Spleen (tissue), 7 donors: ENCODE data around the gene TGFBRAP1.

Experiments used
- POLR2A ChIP-seq, 3 donors: fragments of 450-650 bp; IDR thresholded peaks; one replicate each; pipeline ENCODE4 v1.5.1; 2017; ENCODE audit warnings: antibody characterized with exemption in 3 of 3, mild to moderate bottlenecking in 1 of 3
- POLR2AphosphoS5 ChIP-seq, 3 donors: sonication (generic); formaldehyde crosslinking; IDR thresholded peaks; one replicate each; pipeline ENCODE4 v1.5.1; 2017; ENCODE audit warnings: antibody characterized with exemption in 3 of 3
- TF ChIP-seq, protein P1 (sequence below), 11 experiments: fragments of 200-600 bp in 7 of 11; fragments of 450-650 bp in 4 of 11; sonication (generic) in 4 of 11; IDR thresholded peaks in 8 of 11; conservative IDR thresholded peaks in 3 of 11; 1 replicate in 7 of 11; 2 replicates in 4 of 11; pipeline versions ENCODE4 v1.4.0 to v1.8.0; 2016 to 2021; ENCODE audit warnings: antibody characterized with exemption in 11 of 11, inconsistent platforms in 4 of 11, mild to moderate bottlenecking in 1 of 11
- donor health status: DM: no; HTN: no; CAD: no; lungs with moderate emphysema.
- donor health status: DM: no; HTN: no; CAD: no.
- donor health status: DM: no; HTN: no; CAD: no.

DNA sequence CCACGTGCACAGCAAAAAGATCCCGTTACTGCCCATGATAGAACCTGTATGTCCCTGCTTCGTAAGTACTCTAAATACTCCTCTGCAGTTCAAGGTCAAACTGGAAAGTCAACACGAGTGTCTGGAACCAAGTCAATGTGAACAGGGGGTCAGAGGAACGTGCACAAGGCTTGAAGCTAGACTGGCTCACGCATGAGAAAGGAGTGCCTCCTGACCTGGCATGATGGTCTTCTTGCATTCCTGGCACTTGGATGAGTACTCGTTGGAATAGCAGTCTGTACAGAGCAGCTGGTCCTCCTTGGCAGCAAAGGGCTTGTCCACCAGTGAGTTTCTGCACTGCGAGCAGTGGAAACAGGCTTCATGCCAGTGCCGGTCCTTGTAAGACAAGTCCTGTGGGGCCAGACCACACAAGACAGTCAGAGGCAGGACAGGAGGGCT, 43.8 kb upstream of the TGFBRAP1 start:
- TF ChIP-seq, protein P1, sequence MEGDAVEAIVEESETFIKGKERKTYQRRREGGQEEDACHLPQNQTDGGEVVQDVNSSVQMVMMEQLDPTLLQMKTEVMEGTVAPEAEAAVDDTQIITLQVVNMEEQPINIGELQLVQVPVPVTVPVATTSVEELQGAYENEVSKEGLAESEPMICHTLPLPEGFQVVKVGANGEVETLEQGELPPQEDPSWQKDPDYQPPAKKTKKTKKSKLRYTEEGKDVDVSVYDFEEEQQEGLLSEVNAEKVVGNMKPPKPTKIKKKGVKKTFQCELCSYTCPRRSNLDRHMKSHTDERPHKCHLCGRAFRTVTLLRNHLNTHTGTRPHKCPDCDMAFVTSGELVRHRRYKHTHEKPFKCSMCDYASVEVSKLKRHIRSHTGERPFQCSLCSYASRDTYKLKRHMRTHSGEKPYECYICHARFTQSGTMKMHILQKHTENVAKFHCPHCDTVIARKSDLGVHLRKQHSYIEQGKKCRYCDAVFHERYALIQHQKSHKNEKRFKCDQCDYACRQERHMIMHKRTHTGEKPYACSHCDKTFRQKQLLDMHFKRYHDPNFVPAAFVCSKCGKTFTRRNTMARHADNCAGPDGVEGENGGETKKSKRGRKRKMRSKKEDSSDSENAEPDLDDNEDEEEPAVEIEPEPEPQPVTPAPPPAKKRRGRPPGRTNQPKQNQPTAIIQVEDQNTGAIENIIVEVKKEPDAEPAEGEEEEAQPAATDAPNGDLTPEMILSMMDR (IDR thresholded peaks at IDR 0.05 in 8 of 11, conservative IDR thresholded peaks at IDR 0.05 in 3 of 11), result no peak
- TF ChIP-seq POLR2A (IDR thresholded peaks at IDR 0.05), result no peak
- TF ChIP-seq POLR2AphosphoS5 (IDR thresholded peaks at IDR 0.05), result peak in 1 of 3 donors; percentile 60
